ENCODE measurements around the gene HS3ST5.

HS3ST5 gene

DNA sequence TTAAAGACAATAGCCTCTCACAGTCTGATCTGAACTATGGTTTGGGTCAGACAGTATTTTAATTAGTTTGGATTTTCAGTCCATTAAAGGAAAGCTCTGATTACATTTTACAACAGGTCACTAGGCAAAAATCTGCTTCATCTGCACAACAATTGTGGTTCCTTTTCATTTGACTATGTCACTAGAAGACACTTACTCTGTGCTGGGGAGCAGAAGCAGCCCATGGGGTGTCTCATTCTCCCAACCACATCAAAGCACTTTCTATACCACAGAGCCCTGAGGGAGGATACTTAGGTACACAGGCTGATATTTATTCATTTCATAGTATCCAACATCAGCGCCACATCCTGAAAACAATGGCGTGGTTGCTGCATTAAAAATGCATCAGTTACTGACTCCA lies 335.3 kb downstream of the HS3ST5 start:
- no peak overlapping the region for H3K4me3 ChIP-seq (ENCODE audit: low read depth, low read length)
- no peak for TF ChIP-seq CTCF (IDR thresholded peaks at IDR 0.05; ENCODE audit: borderline replicate concordance, insufficient read depth, low read depth, low read length)
